HFF-Myc (cell line): Measurements from ENCODE around the gene S1PR5.
"Not testable (repeated sequence)": the region's sequence is repeated elsewhere in the genome, so short reads cannot be mapped to it uniquely, and the experiment has no call there.

ENCODE experiments used
- DNase-seq: peaks from one replicate; pipeline ENCODE4 v3.0.0-alpha.2; 2011; ENCODE audit warnings: low read depth; ENCODE audit errors: extremely low read depth
- H3K4me3 ChIP-seq: replicated peaks from 2 replicates; pipeline ENCODE4 v1.5.1; 2011; ENCODE audit warnings: low read depth, mild to moderate bottlenecking, control low read depth, low read length
- TF ChIP-seq, protein P1 (sequence below): IDR thresholded peaks from 2 replicates; pipeline ENCODE4 v1.5.1; 2012; ENCODE audit warnings: mild to moderate bottlenecking, low read depth, low read length, control low read depth; ENCODE audit errors: missing control alignments

Gene S1PR5

DNA sequence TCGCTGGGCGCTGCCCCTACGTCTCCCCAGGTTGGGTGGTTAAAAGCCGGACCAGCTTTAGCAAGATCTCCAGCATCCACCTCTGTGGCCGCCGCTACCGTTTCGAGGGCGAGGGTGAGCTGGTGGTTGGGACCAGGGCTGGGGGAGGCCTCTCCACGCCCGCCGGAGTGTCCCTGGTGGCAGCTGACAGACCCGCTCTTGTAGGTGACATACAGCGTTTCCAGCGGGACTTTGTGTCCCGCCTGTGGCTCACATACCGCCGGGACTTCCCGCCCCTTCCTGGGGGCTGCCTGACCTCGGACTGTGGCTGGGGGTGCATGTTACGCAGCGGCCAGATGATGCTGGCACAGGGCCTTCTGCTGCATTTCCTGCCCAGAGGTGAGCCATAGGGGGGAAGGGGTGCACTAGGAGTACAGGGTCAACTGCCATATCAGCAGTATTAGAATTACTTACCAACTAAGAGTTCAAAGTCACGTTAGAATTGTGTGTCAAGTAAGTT, 27.6 kb upstream of the S1PR5 start:
- no peak for DNase-seq
- TF ChIP-seq, protein P1, sequence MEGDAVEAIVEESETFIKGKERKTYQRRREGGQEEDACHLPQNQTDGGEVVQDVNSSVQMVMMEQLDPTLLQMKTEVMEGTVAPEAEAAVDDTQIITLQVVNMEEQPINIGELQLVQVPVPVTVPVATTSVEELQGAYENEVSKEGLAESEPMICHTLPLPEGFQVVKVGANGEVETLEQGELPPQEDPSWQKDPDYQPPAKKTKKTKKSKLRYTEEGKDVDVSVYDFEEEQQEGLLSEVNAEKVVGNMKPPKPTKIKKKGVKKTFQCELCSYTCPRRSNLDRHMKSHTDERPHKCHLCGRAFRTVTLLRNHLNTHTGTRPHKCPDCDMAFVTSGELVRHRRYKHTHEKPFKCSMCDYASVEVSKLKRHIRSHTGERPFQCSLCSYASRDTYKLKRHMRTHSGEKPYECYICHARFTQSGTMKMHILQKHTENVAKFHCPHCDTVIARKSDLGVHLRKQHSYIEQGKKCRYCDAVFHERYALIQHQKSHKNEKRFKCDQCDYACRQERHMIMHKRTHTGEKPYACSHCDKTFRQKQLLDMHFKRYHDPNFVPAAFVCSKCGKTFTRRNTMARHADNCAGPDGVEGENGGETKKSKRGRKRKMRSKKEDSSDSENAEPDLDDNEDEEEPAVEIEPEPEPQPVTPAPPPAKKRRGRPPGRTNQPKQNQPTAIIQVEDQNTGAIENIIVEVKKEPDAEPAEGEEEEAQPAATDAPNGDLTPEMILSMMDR, result no peak
- H3K4me3 ChIP-seq, result peak overlapping the region; percentile 81

GRCh38 chr19:10544242-10544752, 27.1 kb upstream of the S1PR5 start:
- H3K4me3 ChIP-seq, result peak overlapping the region; percentile 81
- no peak for DNase-seq
- TF ChIP-seq, protein P1, result no peak

GRCh38 chr19:10543420-10544241, 26.4 kb upstream of the S1PR5 start, which contains the start of gene ATG4D:
Gene ATG4D, plus strand, starts transcription at chr19:10543904. Its CDS starts 187 bp downstream, at chr19:10544091.
- TF ChIP-seq, protein P1, result no peak
- peak within 1 kb of the TSS; percentile 81 for H3K4me3 ChIP-seq
- no peak for DNase-seq

- TF ChIP-seq, protein P1, result no peak
Measured at GRCh38 chr19:10543059-10543419, 25.8 kb upstream of the S1PR5 start.

GRCh38 chr19:10539016-10539415, 21.8 kb upstream of the S1PR5 start:
- H3K4me3 ChIP-seq, DNase-seq: not testable (repeated sequence)

More at GRCh38 chr19:10543059-10543419, 25.8 kb upstream of the S1PR5 start:
- peak overlapping the region; percentile 81; the same call in 1 of the 2 replicates for H3K4me3 ChIP-seq
- DNase-seq, result no peak

DNA sequence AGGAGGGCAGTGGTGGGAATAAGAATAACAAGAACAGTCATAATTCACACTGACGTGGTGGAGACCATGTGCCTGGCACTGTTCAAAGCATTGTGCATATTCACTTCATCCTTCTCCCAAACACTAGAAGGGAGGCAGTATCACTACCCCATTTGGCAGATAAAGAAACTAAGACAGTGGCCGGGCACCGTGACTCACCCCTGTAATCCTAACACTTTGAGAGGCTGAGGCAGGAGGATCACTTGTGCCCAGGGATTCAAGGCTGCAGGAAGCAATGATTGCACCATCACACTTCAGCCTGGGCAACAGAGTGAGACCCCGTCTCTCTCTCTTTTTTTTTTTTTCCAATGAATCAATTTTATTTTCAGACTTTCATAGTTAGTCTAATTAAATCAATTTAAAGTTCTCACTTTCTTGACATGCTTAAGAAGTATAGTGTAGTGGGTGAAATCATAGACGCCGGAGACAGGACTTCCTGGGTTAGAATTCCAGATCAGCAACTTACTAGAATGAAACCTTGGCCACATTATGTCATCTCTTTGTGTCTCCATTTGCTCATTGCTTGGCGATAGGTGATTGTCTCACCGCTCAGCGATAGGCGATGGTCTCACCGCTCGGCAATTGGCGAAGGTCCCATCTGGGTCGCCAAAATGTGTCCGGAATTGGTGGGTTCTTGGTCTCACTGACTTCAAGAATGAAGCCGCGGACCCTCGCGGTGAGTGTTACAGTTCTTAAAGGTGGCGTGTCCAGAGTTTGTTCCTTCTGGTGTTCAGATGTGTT, 21.1 kb upstream of the S1PR5 start:
- TF ChIP-seq, protein P1, result no peak
- no peak for DNase-seq

DNA sequence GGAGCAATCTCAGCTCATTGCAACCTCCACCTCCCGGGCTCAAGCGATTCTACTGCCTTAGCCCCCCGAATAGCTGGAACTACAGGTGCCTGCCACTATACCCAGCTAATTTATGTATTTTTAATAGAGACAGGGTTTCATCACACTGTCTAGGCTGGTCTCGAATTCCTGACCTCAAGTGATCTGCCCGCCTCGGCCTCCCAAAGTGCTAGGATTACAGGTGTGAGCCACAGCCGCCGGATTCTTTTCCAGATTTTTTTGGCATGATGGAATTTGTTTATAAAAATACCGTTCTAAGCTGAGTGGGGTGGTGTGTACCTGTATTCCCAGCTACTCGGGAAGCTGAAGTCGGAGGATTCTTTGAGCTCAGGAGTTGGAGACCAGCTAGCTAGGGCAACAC, 20.4 kb upstream of the S1PR5 start:
- TF ChIP-seq, protein P1, result no peak
- DNase-seq, result no peak
- H3K4me3 ChIP-seq, result no peak overlapping the region

More for the DNA sequence above, 21.1 kb upstream of the S1PR5 start:
- H3K4me3 ChIP-seq, result no peak overlapping the region
